ENCODE results near the gene RASGEF1C.

Gene RASGEF1C

GRCh38 chr5:180056153-180056552 is 152.9 kb downstream of the RASGEF1C start:
- Histone ChIP-seq H3K4me1 (peaks cover 0 to 99% (median 12%) of the 10 kb centered on the region in 10 experiments; a peak in 11 of 20 replicates), H4K20me1 (peaks cover 94 to 100% (median 100%) of the 10 kb centered on the region in 11 experiments), H3K9ac (no peak overlapping the region), H3K27me3 (no peaks in the 10 kb centered on the region), H3K27ac (no peak overlapping the region), H3K36me3 (peaks cover 64 to 100% (median 92%) of the 10 kb centered on the region in 11 experiments), H3K4me2 (0 out of 22 replicates have a peak overlapping the region, but pooled peaks of 1 of the 11 experiments have one; percentile 19), H3K9me3 (replicated peaks in 1 of 11) (peaks cover 0 to 83% (median 59%) of the 10 kb centered on the region in 11 experiments; a peak in 18 of 22 replicates), H3K4me3 (no peak overlapping the region)
- TF ChIP-seq Cebpa-rat (IDR thresholded peaks at IDR 0.05) = no peak

DNA sequence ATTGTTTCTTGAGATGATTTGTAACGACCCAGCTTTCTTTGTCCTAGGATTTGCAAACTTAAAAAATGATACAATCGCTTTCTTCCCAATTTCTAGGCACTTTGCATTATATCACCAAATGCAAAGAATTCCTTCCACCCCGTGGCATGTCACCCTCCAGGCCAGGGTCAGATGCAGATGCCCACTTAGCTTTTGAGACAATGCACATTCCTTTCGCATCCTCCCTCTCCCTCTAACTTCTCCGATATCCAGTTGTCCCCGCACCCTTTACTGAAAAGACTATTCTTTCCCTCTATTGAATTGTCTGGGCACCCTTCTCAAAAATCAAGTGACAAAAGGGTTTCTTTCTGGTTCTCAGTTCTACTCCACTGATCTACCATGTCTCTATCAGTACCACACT is 154.8 kb downstream of the RASGEF1C start:
- Histone ChIP-seq H4K20me1 (peaks cover 95 to 100% (median 100%) of the 10 kb centered on the region in 11 experiments), H3K4me2 (peak overlapping the region in 2 of 11 experiments; percentile 13 to 36; a peak in 3 of 22 replicates), H3K4me3 (no peak overlapping the region), H3K36me3 (peaks cover 46 to 98% (median 80%) of the 10 kb centered on the region in 11 experiments), H3K27me3 (no peaks in the 10 kb centered on the region), H3K27ac (no peak overlapping the region), H3K4me1 (peaks cover 13 to 99% (median 25%) of the 10 kb centered on the region in 10 experiments), H3K9ac (no peak overlapping the region), H3K9me3 (replicated peaks in 1 of 11) (peaks cover 0 to 63% (median 42%) of the 10 kb centered on the region in 11 experiments; a peak in 18 of 22 replicates)
- no peak for TF ChIP-seq Cebpa-rat (IDR thresholded peaks at IDR 0.05)

DNA sequence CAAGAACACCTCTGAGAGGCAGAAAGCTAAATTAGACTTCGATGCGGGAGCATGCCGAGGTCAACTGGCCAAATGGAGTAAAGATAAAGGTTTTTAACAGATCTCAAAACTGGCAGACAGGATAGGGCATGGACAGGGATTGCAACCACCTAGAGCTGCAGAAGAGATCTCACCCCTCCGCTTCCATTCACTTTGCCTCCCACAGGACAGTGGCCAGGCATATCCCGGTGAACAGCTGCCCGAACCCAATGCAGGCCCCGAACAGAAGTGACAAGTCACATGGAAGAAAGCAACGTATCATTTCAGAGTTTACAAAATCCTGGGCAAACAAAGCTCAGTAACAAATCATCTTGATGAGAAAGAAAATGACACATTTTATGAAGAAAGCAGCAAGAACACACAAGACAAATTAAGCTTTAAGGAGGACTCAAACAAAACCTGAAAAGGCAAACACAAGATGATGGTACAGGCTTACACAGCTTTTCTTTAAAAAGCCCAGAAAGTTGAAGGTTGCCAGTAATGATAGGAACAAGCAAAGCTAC is 155.9 kb downstream of the RASGEF1C start:
- TF ChIP-seq Cebpa-rat (IDR thresholded peaks at IDR 0.05) = no peak
- Histone ChIP-seq H3K4me2 (peak overlapping the region in 3 of 11 experiments; percentile 4 to 36 (median 13); a peak in 3 of 22 replicates), H3K36me3 (peaks cover 35 to 98% (median 80%) of the 10 kb centered on the region in 11 experiments; a peak in 21 of 22 replicates)

GRCh38 chr5:180052211-180052818 is 156.7 kb downstream of the RASGEF1C start:
- H3K4me2 ChIP-seq = peak overlapping the region in 5 of 11 experiments; percentile 0 to 36 (median 6); a peak in 6 of 22 replicates
- H3K4me1 ChIP-seq = peaks cover 13 to 100% (median 25%) of the 10 kb centered on the region in 10 experiments
- H4K20me1 ChIP-seq = peaks cover 86 to 100% (median 100%) of the 10 kb centered on the region in 11 experiments
- H3K27ac ChIP-seq = no peak overlapping the region
- H3K36me3 ChIP-seq = peaks cover 27 to 98% (median 80%) of the 10 kb centered on the region in 11 experiments; a peak in 21 of 22 replicates
- H3K27me3 ChIP-seq = no peaks in the 10 kb centered on the region
- peaks cover 0 to 62% (median 41%) of the 10 kb centered on the region in 11 experiments; a peak in 18 of 22 replicates for H3K9me3 ChIP-seq (replicated peaks in 1 of 11)
- no peak for TF ChIP-seq Cebpa-rat (IDR thresholded peaks at IDR 0.05)
- no peak overlapping the region for H3K9ac ChIP-seq
- H3K4me3 ChIP-seq = no peak overlapping the region

More for the DNA sequence above, 155.9 kb downstream of the RASGEF1C start:
- Histone ChIP-seq H4K20me1 (peaks cover 94 to 100% (median 100%) of the 10 kb centered on the region in 11 experiments), H3K9me3 (replicated peaks in 1 of 11) (peaks cover 0 to 62% (median 41%) of the 10 kb centered on the region in 11 experiments; a peak in 18 of 22 replicates), H3K27me3 (no peaks in the 10 kb centered on the region), H3K4me3 (no peak overlapping the region), H3K9ac (peak overlapping the region in 1 of 11 experiments; percentile 18; a peak in 1 of 22 replicates), H3K4me1 (peaks cover 13 to 100% (median 25%) of the 10 kb centered on the region in 10 experiments), H3K27ac (no peak overlapping the region)
